Dendritic cell treated with granulocyte-macrophage colony-stimulating factor and Interleukin-4, amounts not matched to agents 40 ng/mL and 50 ng/mL, for 4 days (primary cell): ENCODE results near the gene CFAP58.

ENCODE experiments used
- H3K27ac Mint-ChIP-seq: one replicate; pipeline ENCODE4 v1.8.0; 2022; ENCODE audit warnings: mild to moderate bottlenecking, mixed read lengths
- H3K27me3 Mint-ChIP-seq: one replicate; pipeline ENCODE4 v1.8.0; 2022; ENCODE audit warnings: mild to moderate bottlenecking, mixed read lengths
- H3K36me3 Mint-ChIP-seq: one replicate; pipeline ENCODE4 v1.8.0; 2022; ENCODE audit warnings: low read depth, mixed read lengths
- H3K4me1 Mint-ChIP-seq: one replicate; pipeline ENCODE4 v1.8.0; 2022; ENCODE audit warnings: low read depth, mixed read lengths
- H3K4me3 Mint-ChIP-seq: one replicate; pipeline ENCODE4 v1.8.0; 2022; ENCODE audit warnings: mild to moderate bottlenecking, moderate library complexity, mixed read lengths
- H3K9me3 Mint-ChIP-seq: one replicate; pipeline ENCODE4 v1.8.0; 2022; ENCODE audit warnings: mixed read lengths
- intact Hi-C: fragments of 100-400 bp; cut with micrococcal nuclease; formaldehyde crosslinking; loops from one replicate; pipeline ENCODE4 v1.15.0; 2022

CFAP58 gene

DNA sequence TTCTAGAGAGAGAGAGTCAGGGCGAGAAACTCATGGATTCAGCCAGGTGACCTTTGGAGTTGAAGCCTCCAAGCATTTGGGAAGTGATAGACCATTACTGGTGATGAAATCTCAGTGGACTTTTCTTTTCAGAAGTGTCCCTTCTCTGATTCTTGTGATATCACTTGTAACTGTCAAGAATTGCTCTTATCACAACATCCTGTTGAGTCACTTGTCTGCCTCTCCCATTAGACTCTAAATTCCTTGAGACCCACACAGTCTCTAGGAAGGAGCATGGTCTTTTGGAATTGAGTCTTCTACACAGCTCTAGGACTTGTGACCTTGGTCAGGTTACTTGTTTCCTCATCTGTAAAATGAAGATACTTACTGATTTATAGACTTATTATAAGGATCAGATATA is 81.0 kb downstream of the CFAP58 start:
- no peaks in the 10 kb centered on the region for H3K36me3 Mint-ChIP-seq
- no peak overlapping the region for H3K4me3 Mint-ChIP-seq
- no peaks in the 10 kb centered on the region for H3K4me1 Mint-ChIP-seq
- H3K27ac Mint-ChIP-seq: no peak overlapping the region
- intact Hi-C loops: no loop called here
- no peaks in the 10 kb centered on the region for H3K27me3 Mint-ChIP-seq
- no peaks in the 10 kb centered on the region for H3K9me3 Mint-ChIP-seq

DNA sequence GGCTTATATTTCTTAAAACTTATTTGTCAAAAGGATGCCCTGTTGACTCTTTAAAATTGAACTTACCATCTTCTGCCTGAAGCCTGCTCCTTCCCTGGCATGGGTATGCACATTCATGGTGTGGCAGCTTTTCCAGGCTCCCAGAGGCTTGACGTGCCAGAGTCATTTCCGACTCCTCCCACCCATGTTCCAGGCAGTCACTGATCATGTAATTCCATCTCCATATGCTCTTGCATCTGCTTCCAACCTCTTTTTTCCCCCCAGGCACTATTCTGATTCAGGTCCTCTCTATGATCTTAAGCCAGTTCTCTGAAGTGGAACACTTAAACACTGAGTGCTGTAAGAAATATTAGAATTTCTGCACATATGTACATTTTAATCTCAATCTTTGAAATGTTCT is 82.2 kb downstream of the CFAP58 start:
- no peak overlapping the region for H3K4me3 Mint-ChIP-seq
- H3K9me3 Mint-ChIP-seq: no peaks in the 10 kb centered on the region
- H3K27me3 Mint-ChIP-seq: no peaks in the 10 kb centered on the region
- H3K36me3 Mint-ChIP-seq: no peaks in the 10 kb centered on the region
- H3K27ac Mint-ChIP-seq: no peak overlapping the region
- intact Hi-C loops: no loop called here
- no peaks in the 10 kb centered on the region for H3K4me1 Mint-ChIP-seq

DNA sequence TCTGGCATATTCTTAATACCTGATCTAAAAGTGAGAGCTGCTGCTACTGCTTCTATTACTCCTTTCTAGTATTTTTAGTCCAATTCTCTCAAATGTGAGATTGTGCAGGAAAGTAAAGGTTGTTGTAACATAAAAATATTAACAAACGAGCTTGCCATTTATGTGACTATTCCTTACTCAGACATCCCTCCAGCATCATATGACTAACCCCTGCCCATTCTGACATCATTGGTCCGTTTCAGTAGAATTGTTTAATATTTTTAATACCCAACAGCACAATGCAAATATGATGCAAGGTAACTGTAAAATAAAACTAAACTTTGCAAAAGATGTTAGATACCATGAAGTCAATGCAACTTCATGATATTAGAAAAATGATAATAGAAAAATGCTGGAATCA is 83.6 kb downstream of the CFAP58 start:
- intact Hi-C loops: no loop called here
- no peaks in the 10 kb centered on the region for H3K36me3 Mint-ChIP-seq
- H3K27ac Mint-ChIP-seq: no peak overlapping the region
- H3K27me3 Mint-ChIP-seq: no peaks in the 10 kb centered on the region
- no peaks in the 10 kb centered on the region for H3K4me1 Mint-ChIP-seq
- H3K9me3 Mint-ChIP-seq: no peaks in the 10 kb centered on the region
- H3K4me3 Mint-ChIP-seq: no peak overlapping the region

DNA sequence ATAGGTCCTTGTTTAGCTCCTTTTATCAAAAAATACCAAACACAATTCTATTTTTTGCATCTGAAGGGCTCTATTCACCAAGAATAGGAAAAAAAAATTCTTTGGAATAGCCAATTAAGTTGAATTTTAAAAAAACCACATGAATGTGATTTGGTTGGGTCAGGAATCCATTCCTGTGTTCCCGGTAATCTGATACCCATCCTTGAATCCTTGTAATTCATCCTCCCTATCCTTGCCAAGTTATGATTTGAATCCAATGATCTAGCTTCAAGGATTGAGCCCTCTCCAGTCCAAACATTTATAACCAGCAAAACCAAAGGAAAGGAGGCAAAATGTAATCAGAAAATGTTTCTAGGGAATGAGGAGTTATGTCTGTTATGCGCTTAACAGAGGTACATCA is 86.6 kb downstream of the CFAP58 start:
- Mint-ChIP-seq H3K27ac (no peak overlapping the region), H3K9me3 (no peaks in the 10 kb centered on the region), H3K4me3 (no peak overlapping the region), H3K4me1 (no peaks in the 10 kb centered on the region), H3K27me3 (no peaks in the 10 kb centered on the region), H3K36me3 (no peaks in the 10 kb centered on the region)
- intact Hi-C loops: no loop called here

DNA sequence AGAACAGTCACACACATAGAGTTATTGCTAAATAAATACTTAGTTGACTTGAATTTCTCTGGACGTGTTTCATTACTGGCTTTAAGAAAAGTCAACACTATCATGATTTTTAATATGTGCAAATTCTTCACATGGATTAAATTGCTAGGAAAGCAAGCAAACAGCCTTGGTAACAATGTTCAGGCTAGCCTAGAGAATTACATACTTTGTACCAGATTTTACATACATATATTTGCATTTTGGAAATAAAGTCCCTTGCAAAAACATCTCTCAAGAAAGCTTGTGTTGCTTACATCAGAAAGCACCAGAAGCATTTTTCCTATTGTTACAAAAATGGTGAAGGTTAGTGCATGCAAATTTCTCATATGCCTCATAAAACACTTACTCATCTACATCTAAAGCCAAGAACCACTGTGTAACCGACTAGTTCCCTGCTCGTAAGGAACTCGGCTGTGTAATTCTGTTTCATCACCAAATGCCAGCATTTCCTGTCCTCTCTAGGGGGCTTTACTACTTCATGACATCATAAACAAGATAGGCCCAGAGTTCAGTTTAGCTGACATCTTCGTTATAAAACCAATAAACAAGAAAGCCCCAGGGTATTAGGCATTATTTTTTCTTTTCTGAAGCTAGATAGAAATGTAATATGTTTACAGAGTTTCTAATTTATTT is 87.8 kb downstream of the CFAP58 start:
- Mint-ChIP-seq H3K36me3 (no peaks in the 10 kb centered on the region), H3K9me3 (no peaks in the 10 kb centered on the region), H3K4me1 (no peaks in the 10 kb centered on the region), H3K4me3 (no peak overlapping the region), H3K27me3 (no peaks in the 10 kb centered on the region), H3K27ac (no peak overlapping the region)
- intact Hi-C loops: no loop called here

DNA sequence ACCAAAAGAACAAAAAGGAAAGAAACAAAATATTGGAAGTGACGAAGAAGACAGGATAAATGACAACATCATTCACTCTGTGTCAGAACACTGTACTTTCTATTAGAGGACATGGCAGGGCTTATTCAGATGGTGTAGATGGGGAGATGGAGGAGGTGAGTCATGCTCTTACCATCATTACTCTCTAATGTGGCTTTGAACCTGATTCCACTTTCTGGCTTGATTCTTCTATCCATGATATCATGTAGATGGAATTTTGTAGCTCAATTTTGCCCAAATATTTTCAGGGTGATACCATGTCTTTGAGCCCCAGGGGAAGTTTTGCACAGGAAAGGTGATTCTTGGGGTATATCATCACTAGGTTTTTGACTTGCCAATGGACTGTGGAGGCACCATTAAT is 91.7 kb downstream of the CFAP58 start:
- H3K9me3 Mint-ChIP-seq: no peaks in the 10 kb centered on the region
- no peaks in the 10 kb centered on the region for H3K4me1 Mint-ChIP-seq
- intact Hi-C loops: no loop called here
- H3K27me3 Mint-ChIP-seq: no peaks in the 10 kb centered on the region
- no peak overlapping the region for H3K27ac Mint-ChIP-seq
- no peaks in the 10 kb centered on the region for H3K36me3 Mint-ChIP-seq
- H3K4me3 Mint-ChIP-seq: no peak overlapping the region

DNA sequence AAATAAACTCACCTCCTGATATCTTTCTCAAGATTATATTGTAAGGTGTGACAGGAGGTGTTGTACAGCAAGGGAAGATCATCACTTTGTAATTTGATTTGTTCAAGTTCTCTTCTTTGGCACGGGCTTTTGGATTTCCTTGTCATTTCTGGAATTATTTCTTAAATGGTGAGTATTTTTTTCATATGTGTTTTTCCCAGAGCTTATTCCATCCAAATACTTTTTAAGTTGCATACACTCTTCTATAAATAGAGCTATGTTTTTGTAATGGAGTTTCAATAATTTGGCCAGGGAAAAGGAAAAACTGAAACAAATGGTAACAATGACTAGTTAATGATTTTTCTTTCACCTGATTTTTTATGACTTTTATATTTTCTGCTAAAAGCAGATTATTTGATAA is 92.5 kb downstream of the CFAP58 start:
- Mint-ChIP-seq H3K27me3 (no peaks in the 10 kb centered on the region), H3K9me3 (no peaks in the 10 kb centered on the region), H3K4me3 (no peak overlapping the region), H3K27ac (no peak overlapping the region), H3K36me3 (no peaks in the 10 kb centered on the region), H3K4me1 (no peaks in the 10 kb centered on the region)
- intact Hi-C loops: no loop called here

DNA sequence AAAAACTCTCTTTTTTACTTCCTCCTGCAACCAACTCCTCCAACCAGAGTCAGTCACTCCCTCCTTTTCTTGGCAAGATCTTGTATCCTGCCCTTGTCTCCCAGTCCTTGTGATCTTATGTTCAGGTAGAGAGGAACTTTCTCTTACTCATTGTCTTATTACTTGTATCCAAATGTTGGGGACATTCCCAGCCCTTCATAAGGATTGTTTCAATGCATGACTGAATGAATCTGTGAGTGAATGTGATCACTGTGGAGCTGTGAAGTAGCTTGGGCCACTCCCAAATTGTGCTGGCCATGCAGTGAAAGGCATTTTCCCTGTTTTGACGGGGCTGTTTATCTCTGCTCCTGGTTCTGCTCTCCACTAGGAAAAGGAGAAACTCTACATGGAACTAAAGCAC is 93.7 kb downstream of the CFAP58 start:
- intact Hi-C loops: no loop called here
- no peaks in the 10 kb centered on the region for H3K4me1 Mint-ChIP-seq
- no peak overlapping the region for H3K4me3 Mint-ChIP-seq
- no peaks in the 10 kb centered on the region for H3K9me3 Mint-ChIP-seq
- H3K27me3 Mint-ChIP-seq: no peaks in the 10 kb centered on the region
- H3K27ac Mint-ChIP-seq: no peak overlapping the region
- no peaks in the 10 kb centered on the region for H3K36me3 Mint-ChIP-seq

DNA sequence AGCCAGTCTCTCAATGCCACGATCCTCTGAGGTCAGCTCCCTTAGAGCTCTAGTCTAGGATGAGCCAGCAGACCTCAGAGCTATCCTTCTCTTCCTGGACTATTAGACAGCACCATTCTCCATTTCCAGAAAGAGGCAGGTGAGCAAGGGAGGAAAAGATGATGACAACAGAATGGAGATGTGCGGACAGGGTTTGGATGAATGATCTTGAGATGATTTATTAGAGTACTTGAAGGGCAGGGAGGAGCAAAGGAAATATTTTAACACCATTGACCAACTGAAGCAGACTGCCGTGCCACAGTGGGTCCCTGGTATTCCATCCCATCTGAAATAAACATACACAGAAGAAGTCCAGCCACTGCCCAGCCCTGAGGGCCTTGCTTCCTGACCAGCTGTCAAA is 94.3 kb downstream of the CFAP58 start:
- no peak overlapping the region for H3K27ac Mint-ChIP-seq
- H3K9me3 Mint-ChIP-seq: no peaks in the 10 kb centered on the region
- no peaks in the 10 kb centered on the region for H3K36me3 Mint-ChIP-seq
- H3K4me1 Mint-ChIP-seq: no peaks in the 10 kb centered on the region
- H3K4me3 Mint-ChIP-seq: no peak overlapping the region
- no peaks in the 10 kb centered on the region for H3K27me3 Mint-ChIP-seq
- intact Hi-C loops: no loop called here

DNA sequence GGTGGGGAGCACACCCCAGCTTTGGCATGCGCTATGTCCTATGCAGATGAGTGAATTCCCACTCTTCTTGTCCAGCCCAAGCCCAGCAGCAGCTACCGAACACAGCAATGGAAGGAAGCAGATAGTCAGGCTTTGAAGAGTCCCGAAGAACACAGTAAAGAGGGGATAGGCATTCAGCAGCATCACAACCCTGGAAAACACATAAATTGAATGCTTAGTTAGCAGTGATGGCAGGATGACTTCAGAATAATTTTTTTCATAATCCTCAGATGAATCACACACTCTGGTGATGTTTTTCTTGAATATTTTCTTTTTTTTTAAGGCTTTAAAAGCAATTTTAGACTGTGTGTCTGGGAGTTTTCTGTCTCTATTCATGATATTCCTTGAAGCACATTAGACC is 95.8 kb downstream of the CFAP58 start:
- intact Hi-C loops: no loop called here
- Mint-ChIP-seq H3K4me1 (no peaks in the 10 kb centered on the region), H3K36me3 (no peaks in the 10 kb centered on the region), H3K9me3 (no peaks in the 10 kb centered on the region), H3K4me3 (no peak overlapping the region), H3K27me3 (no peaks in the 10 kb centered on the region), H3K27ac (no peak overlapping the region)

DNA sequence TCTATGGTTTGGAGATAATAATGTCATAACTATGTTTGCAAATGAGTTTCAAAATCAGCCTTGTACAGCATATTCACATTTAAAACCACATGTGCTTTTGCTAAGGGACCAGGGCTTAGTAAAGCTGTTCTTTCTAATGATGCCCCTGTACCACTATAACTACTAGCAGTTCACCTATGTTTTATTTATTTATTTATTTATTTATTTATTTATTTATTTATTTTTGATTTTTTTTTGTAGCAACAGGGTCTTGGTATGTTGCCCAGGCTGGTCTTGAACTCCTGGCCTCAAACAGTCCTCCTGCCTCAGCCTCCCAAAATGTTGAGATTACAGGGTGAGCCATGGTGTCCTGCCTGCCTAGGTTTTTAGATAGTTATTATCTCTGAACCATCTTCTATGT is 96.9 kb downstream of the CFAP58 start:
- no peak overlapping the region for H3K4me3 Mint-ChIP-seq
- no peaks in the 10 kb centered on the region for H3K36me3 Mint-ChIP-seq
- intact Hi-C loops: no loop called here
- no peaks in the 10 kb centered on the region for H3K4me1 Mint-ChIP-seq
- no peak overlapping the region for H3K27ac Mint-ChIP-seq
- H3K9me3 Mint-ChIP-seq: no peaks in the 10 kb centered on the region
- no peaks in the 10 kb centered on the region for H3K27me3 Mint-ChIP-seq

DNA sequence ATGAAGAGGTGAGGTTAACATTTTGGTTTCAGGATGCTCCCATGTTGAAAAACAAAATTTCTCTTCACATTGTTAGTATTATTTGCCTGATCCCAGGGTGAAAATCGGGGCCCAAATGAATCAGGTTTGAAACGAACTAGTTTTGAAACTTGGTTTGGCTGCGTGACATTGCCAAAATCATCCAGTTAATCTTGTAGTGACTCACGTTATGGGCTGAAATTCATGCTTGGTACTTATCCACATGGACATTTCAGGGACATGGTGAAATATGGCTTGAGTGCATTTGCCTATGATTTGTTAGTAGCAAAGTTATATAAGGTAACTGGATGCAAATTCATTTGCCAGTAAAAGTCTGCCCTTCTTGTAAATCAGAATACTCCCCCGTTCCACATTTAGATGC is 97.3 kb downstream of the CFAP58 start:
- Mint-ChIP-seq H3K9me3 (no peaks in the 10 kb centered on the region), H3K4me3 (no peak overlapping the region), H3K4me1 (no peaks in the 10 kb centered on the region)

DNA sequence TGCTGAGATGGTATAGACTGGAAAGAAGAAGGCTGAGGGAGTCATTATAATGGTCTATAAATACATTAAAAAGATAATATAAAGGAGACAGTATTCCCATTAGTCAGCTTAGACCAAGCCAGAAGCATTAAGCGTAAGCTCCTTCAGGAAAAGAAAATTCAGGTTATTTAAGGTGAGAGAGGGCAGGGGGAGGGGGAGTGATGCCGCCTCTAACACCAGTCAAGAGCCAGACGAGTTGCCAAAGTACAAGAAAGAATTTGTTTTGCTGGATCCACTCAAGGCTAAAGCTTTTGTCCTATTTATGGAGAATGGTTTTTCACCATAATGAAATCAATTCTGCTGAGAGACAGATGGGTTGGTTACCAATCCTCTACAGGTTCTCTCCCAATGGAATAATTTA is 99.3 kb downstream of the CFAP58 start:
- no peaks in the 10 kb centered on the region for H3K4me1 Mint-ChIP-seq
- H3K36me3 Mint-ChIP-seq: no peaks in the 10 kb centered on the region
- H3K9me3 Mint-ChIP-seq: no peaks in the 10 kb centered on the region
- intact Hi-C loops: no loop called here
- H3K4me3 Mint-ChIP-seq: no peak overlapping the region
- no peak overlapping the region for H3K27ac Mint-ChIP-seq
- no peaks in the 10 kb centered on the region for H3K27me3 Mint-ChIP-seq

More for the DNA sequence above, 97.3 kb downstream of the CFAP58 start:
- no peaks in the 10 kb centered on the region for H3K36me3 Mint-ChIP-seq
- intact Hi-C loops: no loop called here
- H3K27me3 Mint-ChIP-seq: no peaks in the 10 kb centered on the region
- no peak overlapping the region for H3K27ac Mint-ChIP-seq

DNA sequence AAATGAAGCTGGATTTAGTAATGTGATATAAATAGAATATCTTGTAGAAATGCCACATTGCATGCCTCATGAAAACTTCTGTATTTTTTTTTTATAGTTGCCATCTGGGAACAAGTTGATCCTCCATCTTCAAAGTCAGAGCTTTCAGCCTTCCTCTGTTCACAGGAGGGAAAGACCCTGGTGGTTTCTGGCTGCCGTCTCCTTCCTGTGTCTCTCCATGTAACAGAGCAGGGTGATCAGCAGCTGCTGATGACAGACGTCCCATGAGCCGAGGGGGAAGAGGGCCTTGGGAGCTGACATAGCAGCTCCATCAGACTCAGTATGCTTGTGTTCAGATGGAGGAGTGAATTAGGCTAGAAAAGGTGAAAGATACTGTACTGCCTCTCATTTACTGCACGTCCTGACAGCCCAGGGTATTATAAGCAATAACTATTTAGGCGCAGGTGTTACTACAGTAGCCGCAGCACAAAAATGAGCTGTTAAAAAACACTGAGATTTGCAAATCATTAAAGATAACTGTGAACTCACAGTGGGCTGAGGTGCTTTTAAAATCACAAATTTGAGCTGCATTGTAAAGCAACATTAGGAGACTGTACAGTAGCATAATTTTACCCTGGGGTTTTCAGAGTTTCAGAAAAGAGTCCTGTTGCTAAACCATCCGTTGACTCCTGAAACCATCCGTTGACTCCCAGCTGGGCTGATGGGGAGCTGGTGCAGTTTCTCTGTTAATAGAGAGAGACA is 103.3 kb downstream of the CFAP58 start:
- intact Hi-C loops: no loop called here
- Mint-ChIP-seq H3K4me3 (no peak overlapping the region), H3K27ac (no peak overlapping the region), H3K27me3 (no peaks in the 10 kb centered on the region), H3K4me1 (no peaks in the 10 kb centered on the region), H3K36me3 (no peaks in the 10 kb centered on the region), H3K9me3 (no peaks in the 10 kb centered on the region)

DNA sequence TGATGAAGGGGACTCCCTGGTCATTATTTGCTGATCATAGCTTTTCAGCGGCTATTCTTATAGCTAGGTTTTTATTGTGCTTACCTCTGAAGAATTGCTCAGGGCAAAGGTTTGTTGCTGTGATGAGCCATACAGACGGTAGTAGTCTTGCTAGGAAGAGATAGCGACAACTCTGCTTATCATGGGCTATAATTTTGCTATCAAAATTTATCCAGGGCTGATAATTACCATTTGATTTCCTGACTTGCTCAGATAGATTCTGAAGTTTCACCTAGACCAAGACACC is 103.9 kb downstream of the CFAP58 start:
- Mint-ChIP-seq H3K4me3 (no peak overlapping the region), H3K4me1 (no peaks in the 10 kb centered on the region), H3K27ac (no peak overlapping the region), H3K36me3 (no peaks in the 10 kb centered on the region), H3K27me3 (no peaks in the 10 kb centered on the region), H3K9me3 (no peaks in the 10 kb centered on the region)
- intact Hi-C loops: no loop called here
